GM18909 (cell line): ENCODE measurements around the gene HLX.

ENCODE experiments used
- ATAC-seq: cut with Tn5 transposase; IDR thresholded peaks from one replicate; pipeline ENCODE4 v1.9.1; 2021; ENCODE audit warnings: mild to moderate bottlenecking; ENCODE audit not compliant: unreplicated experiment, poor library complexity

The HLX gene

GRCh38 chr1:220921498-220921897 lies 42.3 kb downstream of the HLX start:
- ATAC-seq = no peak

- ATAC-seq = no peak
These were observed 42.9 kb downstream of the HLX start for GRCh38 chr1:220921971-220922635.

GRCh38 chr1:220922951-220923350 lies 43.7 kb downstream of the HLX start:
- no peak for ATAC-seq

GRCh38 chr1:220924331-220924970 lies 45.2 kb downstream of the HLX start:
- ATAC-seq = no peak

GRCh38 chr1:220925707-220926106 lies 46.5 kb downstream of the HLX start:
- no peak for ATAC-seq

GRCh38 chr1:220926146-220926545 lies 46.9 kb downstream of the HLX start:
- no peak for ATAC-seq

GRCh38 chr1:220927442-220927841 lies 48.2 kb downstream of the HLX start:
- no peak for ATAC-seq

GRCh38 chr1:220928320-220928719 lies 49.1 kb downstream of the HLX start:
- ATAC-seq = no peak

GRCh38 chr1:220928725-220929300 lies 49.6 kb downstream of the HLX start:
- ATAC-seq = no peak

- ATAC-seq = no peak
These were observed 50.1 kb downstream of the HLX start for GRCh38 chr1:220929304-220929703.
